Measurements from ENCODE around the gene MYO5B. TPM values are rescaled to one million over a fixed set of nuclear protein-coding genes. Genes with fewer than 3 reads are reported as not detected.

Gene MYO5B
- total RNA-seq, 6 experiments from 2014 or later = 0.17 to 0.28 TPM; not detected in 4

- no peak for DNase-seq
- no peak for TF ChIP-seq CTCF (IDR thresholded peaks at IDR 0.05)
- Mint-ChIP-seq H3K4me3 (no peak overlapping the region), H3K9me3 (no peaks in the 10 kb centered on the region; the same call in 1 of the 2 replicates), H3K27me3 (ENCODE audit: insufficient read depth) (no peaks in the 10 kb centered on the region), H3K36me3 (ENCODE audit: low read depth) (no peaks in the 10 kb centered on the region), H3K4me1 (ENCODE audit: low read depth) (no peaks in the 10 kb centered on the region), H3K27ac (no peak overlapping the region)
Measured at GRCh38 chr18:50151926-50152325, 43.0 kb downstream of the MYO5B start.

DNA sequence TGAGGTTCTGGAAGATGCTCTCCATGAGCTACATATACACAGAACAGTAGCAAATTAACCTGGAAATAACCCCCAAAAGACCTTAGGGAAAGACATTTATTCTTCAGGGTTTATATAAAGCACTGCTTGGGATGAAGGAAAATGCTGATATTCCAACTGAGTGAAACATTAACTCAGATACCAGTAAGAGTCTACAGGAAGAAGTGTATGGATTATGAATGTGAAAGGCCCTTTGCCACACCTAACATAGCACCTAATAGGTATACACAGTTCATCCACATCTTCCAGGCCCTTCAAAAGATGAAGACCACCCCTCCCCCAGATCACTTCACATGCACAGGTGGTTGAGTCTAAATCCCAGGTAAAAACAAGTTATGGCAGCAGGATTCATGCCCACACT is 50.4 kb downstream of the MYO5B start:
- no peak overlapping the region for H3K4me3 Mint-ChIP-seq

DNA sequence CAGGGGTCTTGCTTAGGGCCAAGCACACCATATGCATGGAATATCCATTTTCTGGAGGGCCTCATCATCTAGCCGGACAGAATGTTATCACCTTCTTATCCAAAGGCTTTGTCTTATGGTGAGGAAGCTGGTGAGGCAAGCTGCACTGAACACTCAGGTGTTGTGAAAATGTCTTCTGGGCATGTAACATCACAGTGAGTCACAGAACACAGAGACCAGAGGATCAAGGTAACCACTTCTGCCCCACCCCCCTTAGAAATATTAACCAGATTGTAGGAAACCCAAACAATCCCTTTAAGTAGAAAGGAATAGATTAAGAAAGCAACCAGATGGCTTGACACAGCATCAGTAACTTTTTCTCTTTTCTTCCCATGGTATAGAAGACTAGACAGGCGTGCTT is 51.1 kb downstream of the MYO5B start:
- no peaks in the 10 kb centered on the region for H3K9me3 Mint-ChIP-seq
- H3K36me3 Mint-ChIP-seq (ENCODE audit: low read depth) = no peaks in the 10 kb centered on the region
- no peak for DNase-seq
- no peak overlapping the region for H3K27ac Mint-ChIP-seq
- H3K4me3 Mint-ChIP-seq = no peak overlapping the region
- no peaks in the 10 kb centered on the region for H3K4me1 Mint-ChIP-seq (ENCODE audit: low read depth)
- TF ChIP-seq CTCF (IDR thresholded peaks at IDR 0.05) = no peak
- peaks cover 2% of the 10 kb centered on the region; the same call in 1 of the 2 replicates for H3K27me3 Mint-ChIP-seq (ENCODE audit: insufficient read depth)

More for the DNA sequence above, 50.4 kb downstream of the MYO5B start:
- Mint-ChIP-seq H3K27me3 (ENCODE audit: insufficient read depth) (peaks cover 2% of the 10 kb centered on the region; the same call in 1 of the 2 replicates), H3K27ac (no peak overlapping the region), H3K4me1 (ENCODE audit: low read depth) (no peaks in the 10 kb centered on the region), H3K36me3 (ENCODE audit: low read depth) (no peaks in the 10 kb centered on the region), H3K9me3 (no peaks in the 10 kb centered on the region)
- no peak for TF ChIP-seq CTCF (IDR thresholded peaks at IDR 0.05)
- no peak for DNase-seq

- no peak for TF ChIP-seq CTCF (IDR thresholded peaks at IDR 0.05)
- H3K36me3 Mint-ChIP-seq (ENCODE audit: low read depth) = no peaks in the 10 kb centered on the region
- no peak overlapping the region for H3K27ac Mint-ChIP-seq
- H3K4me3 Mint-ChIP-seq = no peak overlapping the region
- no peak for DNase-seq
- no peaks in the 10 kb centered on the region for H3K9me3 Mint-ChIP-seq
- H3K27me3 Mint-ChIP-seq (ENCODE audit: insufficient read depth) = peaks cover 4% of the 10 kb centered on the region; the same call in 1 of the 2 replicates
- no peaks in the 10 kb centered on the region for H3K4me1 Mint-ChIP-seq (ENCODE audit: low read depth)
Measured at GRCh38 chr18:50143294-50143693, 51.7 kb downstream of the MYO5B start.

DNA sequence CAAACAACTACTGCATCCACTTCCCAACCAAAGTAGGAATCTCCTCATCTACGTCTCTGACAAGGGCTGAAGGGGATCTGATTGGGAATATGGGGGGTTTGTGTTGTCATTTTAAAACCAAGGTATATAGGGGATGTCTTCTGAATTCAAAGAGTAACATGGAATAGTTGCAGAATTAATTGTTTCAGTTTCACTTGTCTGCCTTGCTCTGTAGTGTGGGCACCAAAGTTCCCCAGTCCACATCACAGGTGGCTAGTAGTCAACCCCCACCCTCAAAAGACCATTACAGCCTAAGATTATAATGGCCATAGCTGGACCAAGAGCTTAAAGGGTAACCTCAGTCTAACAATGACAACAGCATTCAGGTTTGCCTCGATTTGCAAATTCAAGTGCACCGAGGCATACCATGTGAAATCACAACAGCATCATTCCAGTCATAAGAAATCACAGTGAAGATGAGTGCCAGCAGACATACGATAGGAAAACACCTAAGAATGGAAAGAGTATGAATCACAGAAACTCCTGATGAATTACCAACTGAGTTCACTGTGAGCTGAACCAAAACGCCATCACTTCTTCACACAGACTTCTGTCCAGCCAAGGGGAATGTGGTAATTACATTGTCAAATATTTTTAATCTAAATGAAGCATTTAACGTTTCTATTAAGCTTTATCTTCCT is 52.4 kb downstream of the MYO5B start:
- H3K27ac Mint-ChIP-seq = no peak overlapping the region
- peaks cover 6% of the 10 kb centered on the region; the same call in 1 of the 2 replicates for H3K27me3 Mint-ChIP-seq (ENCODE audit: insufficient read depth)
- H3K4me1 Mint-ChIP-seq (ENCODE audit: low read depth) = no peaks in the 10 kb centered on the region
- no peak overlapping the region for H3K4me3 Mint-ChIP-seq
- DNase-seq = no peak
- no peaks in the 10 kb centered on the region; the same call in 1 of the 2 replicates for H3K9me3 Mint-ChIP-seq
- H3K36me3 Mint-ChIP-seq (ENCODE audit: low read depth) = no peaks in the 10 kb centered on the region
- no peak for TF ChIP-seq CTCF (IDR thresholded peaks at IDR 0.05)

Measured in HFFc6 (cell line).